ENCODE data around the gene ARFRP1. TPM values are rescaled to one million over a fixed set of nuclear protein-coding genes. Genes with fewer than 3 reads are reported as not detected.
A peak's percentile ranks its signal among the peaks of the same experiment; 100 is the strongest.

Gene ARFRP1
- total and polyA plus RNA-seq, 7 donors = 26.8 to 70.2 (median 38.7) TPM

DNA sequence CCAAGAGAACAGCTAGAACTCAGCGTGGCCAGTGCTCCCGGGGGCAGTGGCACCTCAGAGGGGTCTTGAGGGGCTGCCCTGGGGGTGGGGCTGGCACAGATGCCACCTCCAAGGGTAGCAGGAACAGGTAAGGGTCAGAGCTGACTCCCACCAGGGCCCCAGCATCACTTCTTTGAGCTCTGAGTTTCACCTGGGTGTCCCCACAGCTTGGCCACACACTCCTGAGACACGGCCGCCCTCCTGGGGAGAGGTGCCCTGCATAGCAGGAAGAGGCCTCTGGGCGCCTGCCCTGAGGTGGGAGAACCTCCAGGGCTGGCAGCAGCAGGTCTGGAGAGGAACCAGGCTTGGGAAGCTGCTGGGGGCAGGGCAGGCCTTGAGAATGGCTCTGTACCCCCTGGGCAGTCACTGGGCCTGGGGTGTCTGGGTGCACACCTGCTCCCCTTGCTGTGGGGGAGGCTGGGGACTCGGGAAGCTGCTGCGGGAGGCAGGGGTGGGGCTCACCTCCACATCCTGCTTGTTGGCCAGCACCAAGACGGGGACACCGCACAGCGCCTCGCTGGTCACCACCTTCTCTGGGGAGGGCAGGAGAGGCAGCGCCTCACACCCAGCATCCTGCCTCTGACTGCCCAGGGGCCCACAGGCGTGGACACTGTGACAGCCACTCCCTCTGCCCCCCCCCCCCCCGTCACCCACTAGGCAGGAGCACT is 6.3 kb downstream of the ARFRP1 start:
- no peak for TF ChIP-seq POLR2A (IDR thresholded peaks at IDR 0.05)
- TF ChIP-seq EP300 (IDR thresholded peaks at IDR 0.05) = no peak
- no peak for TF ChIP-seq POLR2AphosphoS5 (IDR thresholded peaks at IDR 0.05)
- TF ChIP-seq, protein P1, sequence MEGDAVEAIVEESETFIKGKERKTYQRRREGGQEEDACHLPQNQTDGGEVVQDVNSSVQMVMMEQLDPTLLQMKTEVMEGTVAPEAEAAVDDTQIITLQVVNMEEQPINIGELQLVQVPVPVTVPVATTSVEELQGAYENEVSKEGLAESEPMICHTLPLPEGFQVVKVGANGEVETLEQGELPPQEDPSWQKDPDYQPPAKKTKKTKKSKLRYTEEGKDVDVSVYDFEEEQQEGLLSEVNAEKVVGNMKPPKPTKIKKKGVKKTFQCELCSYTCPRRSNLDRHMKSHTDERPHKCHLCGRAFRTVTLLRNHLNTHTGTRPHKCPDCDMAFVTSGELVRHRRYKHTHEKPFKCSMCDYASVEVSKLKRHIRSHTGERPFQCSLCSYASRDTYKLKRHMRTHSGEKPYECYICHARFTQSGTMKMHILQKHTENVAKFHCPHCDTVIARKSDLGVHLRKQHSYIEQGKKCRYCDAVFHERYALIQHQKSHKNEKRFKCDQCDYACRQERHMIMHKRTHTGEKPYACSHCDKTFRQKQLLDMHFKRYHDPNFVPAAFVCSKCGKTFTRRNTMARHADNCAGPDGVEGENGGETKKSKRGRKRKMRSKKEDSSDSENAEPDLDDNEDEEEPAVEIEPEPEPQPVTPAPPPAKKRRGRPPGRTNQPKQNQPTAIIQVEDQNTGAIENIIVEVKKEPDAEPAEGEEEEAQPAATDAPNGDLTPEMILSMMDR (IDR thresholded peaks at IDR 0.05) = no peak
- H3K27ac ChIP-seq = no peak overlapping the region
- no peaks in the 10 kb centered on the region for H3K9me3 ChIP-seq
- H3K4me3 ChIP-seq = no peak overlapping the region
- H3K27me3 ChIP-seq = no peaks in the 10 kb centered on the region
- peaks cover 0 to 42% (median 10%) of the 10 kb centered on the region in 4 donors for H3K36me3 ChIP-seq
- H3K4me1 ChIP-seq = peaks cover 0 to 41% (median 37%) of the 10 kb centered on the region in 4 donors
- intact Hi-C loops (cut with DNase I) = no loop called here
- DNase-seq = peak; percentile 64
- WGBS, 2 donors = 80 to 85% methylated on average over 14 of the region's 14 CpGs

DNA sequence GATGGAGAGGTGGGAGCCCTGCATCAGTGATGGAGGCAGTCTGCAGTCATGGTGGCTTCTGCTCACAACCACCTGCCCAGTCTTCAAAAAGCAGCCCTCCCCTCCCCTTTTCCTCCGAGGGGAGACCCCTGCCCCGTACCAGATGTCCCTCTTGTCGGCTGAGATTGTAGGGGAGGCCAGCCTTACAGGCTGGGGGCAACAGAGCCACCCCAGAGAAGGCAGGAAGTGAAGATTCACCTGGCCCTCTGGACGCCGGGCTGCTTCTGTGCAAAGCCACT is 6.8 kb downstream of the ARFRP1 start:
- intact Hi-C loops (cut with DNase I) = no loop called here
- 90 to 91% methylated on average over 5 of the region's 5 CpGs for WGBS, 2 donors
- H3K27ac ChIP-seq = no peak overlapping the region

DNA sequence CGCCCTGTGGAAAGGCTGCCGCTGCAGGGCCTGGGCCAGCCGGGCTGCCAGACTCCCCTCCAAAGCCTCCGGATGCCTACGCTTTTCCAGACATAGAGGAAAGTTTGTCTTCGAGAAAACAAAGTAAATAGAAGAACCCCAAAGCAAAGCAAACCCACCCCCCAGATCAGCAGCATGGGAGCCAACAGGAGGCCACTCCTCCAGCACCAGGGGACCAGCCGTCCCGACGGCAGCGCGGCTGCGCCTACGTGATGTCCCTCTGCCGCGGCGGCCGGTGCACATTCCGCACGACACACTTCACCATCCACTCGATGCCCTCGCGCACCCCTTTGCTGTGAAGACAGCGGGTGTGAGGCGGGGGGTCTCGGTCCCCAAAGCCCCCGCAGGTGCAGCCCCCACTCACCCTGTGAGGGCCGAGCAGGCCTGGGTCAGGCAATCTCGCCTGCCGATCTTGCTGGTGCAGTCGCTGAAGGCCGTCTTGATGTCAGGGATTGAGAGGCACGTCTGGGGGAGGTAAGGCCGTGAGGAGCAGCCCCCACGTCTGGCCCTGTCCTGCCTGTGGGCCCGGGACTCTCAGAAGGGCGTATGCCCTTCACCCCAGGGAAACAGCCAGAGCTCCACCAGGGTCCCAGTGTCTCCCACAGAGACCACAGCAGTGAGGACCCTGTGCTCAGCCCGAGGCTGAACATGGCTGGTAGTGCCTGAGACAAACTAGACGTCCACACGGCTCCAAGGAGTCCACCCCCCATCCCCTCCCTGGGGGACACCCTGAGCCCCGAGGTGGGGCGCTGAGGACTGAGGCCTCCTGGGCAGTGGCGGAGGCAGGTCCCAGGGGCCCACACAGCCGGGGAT is 7.4 kb downstream of the ARFRP1 start:
- intact Hi-C loops (cut with DNase I) = no loop called here
- Histone ChIP-seq H3K9me3 (no peaks in the 10 kb centered on the region), H3K27me3 (no peaks in the 10 kb centered on the region), H3K27ac (peak overlapping the region in 3 of 4 donors; percentile 56 to 69 (median 57)), H3K4me1 (peaks cover 0 to 43% (median 37%) of the 10 kb centered on the region in 4 donors), H3K36me3 (peaks cover 0 to 35% (median 4%) of the 10 kb centered on the region in 4 donors), H3K4me3 (no peak overlapping the region)
- 92% methylated on average over 43 of the region's 43 CpGs for WGBS, 2 donors
- peak; percentile 66 for DNase-seq
- TF ChIP-seq POLR2A (IDR thresholded peaks at IDR 0.05) = no peak
- peak in 2 of 4 donors; percentile 2 to 26 for TF ChIP-seq POLR2AphosphoS5 (IDR thresholded peaks at IDR 0.05)

More for the DNA sequence above, 6.8 kb downstream of the ARFRP1 start:
- no peak overlapping the region for H3K4me3 ChIP-seq
- peaks cover 0 to 37% (median 6%) of the 10 kb centered on the region in 4 donors for H3K36me3 ChIP-seq
- DNase-seq = no peak
- H3K9me3 ChIP-seq = no peaks in the 10 kb centered on the region
- TF ChIP-seq POLR2A (IDR thresholded peaks at IDR 0.05) (no peak), EP300 (IDR thresholded peaks at IDR 0.05) (no peak), POLR2AphosphoS5 (IDR thresholded peaks at IDR 0.05) (no peak)
- TF ChIP-seq, protein P1 (IDR thresholded peaks at IDR 0.05) = no peak
- no peaks in the 10 kb centered on the region for H3K27me3 ChIP-seq
- H3K4me1 ChIP-seq = peaks cover 0 to 41% (median 37%) of the 10 kb centered on the region in 4 donors

DNA sequence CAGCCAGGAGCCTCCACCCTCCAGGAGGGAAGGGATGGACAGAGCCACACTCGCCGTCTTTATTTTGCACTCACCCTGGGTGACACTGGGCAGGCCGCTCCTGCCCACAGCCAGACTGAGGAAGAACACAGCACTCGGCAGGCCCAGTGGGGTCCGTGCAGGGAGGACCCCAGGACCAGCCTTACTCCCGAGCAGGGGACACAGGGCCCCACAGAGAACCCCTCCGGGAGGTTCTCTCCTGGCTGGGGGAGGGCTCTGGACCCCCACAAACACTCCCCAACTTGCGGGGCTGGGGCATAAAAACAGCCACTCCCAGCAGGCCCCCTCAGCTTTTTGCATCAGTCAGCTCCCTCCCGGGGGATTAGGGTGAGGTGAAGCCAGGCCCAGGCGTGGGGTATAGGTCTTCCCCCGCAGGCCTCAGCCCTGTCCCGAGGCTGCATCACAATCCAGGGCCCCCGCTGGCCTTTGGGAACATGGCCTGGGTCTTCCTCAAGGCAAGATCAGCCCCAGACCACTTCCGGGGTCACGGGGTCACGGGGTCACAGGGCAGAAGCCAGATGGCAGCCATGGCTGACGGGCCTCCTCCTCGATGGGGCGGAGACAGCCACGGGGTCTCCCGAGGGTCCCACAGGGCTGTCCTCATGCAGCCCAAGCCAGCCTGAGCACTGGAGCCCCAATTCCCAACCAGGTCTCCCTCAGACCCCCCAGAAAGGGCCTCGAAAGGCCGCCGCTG is 8.1 kb downstream of the ARFRP1 start:
- H3K4me3 ChIP-seq = no peak overlapping the region
- no peaks in the 10 kb centered on the region for H3K9me3 ChIP-seq
- WGBS, 2 donors = 84% methylated on average over 24 of the region's 24 CpGs
- peak; percentile 64 for DNase-seq
- TF ChIP-seq EP300 (IDR thresholded peaks at IDR 0.05) (no peak), POLR2A (IDR thresholded peaks at IDR 0.05) (no peak), POLR2AphosphoS5 (IDR thresholded peaks at IDR 0.05) (peak in 1 of 4 donors; percentile 25)
- TF ChIP-seq, protein P1 (IDR thresholded peaks at IDR 0.05) = no peak
- H3K4me1 ChIP-seq = peaks cover 0 to 43% (median 37%) of the 10 kb centered on the region in 4 donors
- H3K36me3 ChIP-seq = peaks cover 0 to 35% (median 8%) of the 10 kb centered on the region in 4 donors
- intact Hi-C loops (cut with DNase I) = no loop called here
- H3K27me3 ChIP-seq = no peaks in the 10 kb centered on the region
- peak overlapping the region in 3 of 4 donors; percentile 56 to 69 (median 57) for H3K27ac ChIP-seq
